ENCODE measurements around the gene TAF3.

- TF ChIP-seq CTCF (IDR thresholded peaks at IDR 0.05), result no peak
- TF ChIP-seq REST (IDR thresholded peaks at IDR 0.05; ENCODE audit: insufficient read depth in 1 of 2, low read depth in 2 of 2, low read length in 1 of 2), result no peak
- no peak for TF ChIP-seq TCF7L2 (IDR thresholded peaks at IDR 0.05; ENCODE audit: low read depth, low read length)
Observed at GRCh38 chr10:8047452-8048280, 229.4 kb downstream of the TAF3 start.

Measured in Panc1 (cell line).